Left cardiac atrium (tissue), 4 donors: ENCODE measurements around the gene KRT23. TPM values are rescaled to one million over a fixed set of nuclear protein-coding genes. Genes with fewer than 3 reads are reported as not detected.
A peak's percentile ranks its signal among the peaks of the same experiment; 100 is the strongest.
"Not testable (repeated sequence)": the region's sequence is repeated elsewhere in the genome, so short reads cannot be mapped to it uniquely, and the experiment has no call there.

Experiments used
- ATAC-seq, 2 donors: fragments of 200-7000 bp; cut with Tn5 transposase; one replicate each; pipeline ENCODE4 v1.9.1; 2020; ENCODE audit warnings: mild to moderate bottlenecking in 2 of 2, moderate library complexity in 2 of 2
- DNase-seq: peaks from one replicate; pipeline ENCODE4 v3.0.0-alpha.2; 2020
- intact Hi-C, 2 donors: fragments of 100-400 bp; cut with DNase I; formaldehyde crosslinking; loops; one replicate each; pipeline versions ENCODE4 v1.14.1 to v1.15.1; 2022 to 2023
- total RNA-seq, 2 donors: library from RNA; stranded (reverse); fragmentation: NEBNext Ultra II Directional; extraction: Animal tissue kit (Norgen Biotek cat#: 25700); gene quantifications; one replicate each; pipeline ENCODE4 v1.2.1, GENCODE V29; 2021
- donor health status: DM: no; HTN: yes; CAD: no.
- donor health status: DM: no; HTN: yes; CAD: no; lungs with severe emphysema.
- donor health status: DM: yes; HTN: yes; CAD: no.
- donor health status: Dilated cardiomyopathy.

KRT23 gene
- total RNA-seq, 2 donors from 2014 or later: 0.29 TPM; not detected in 1

- no peak for DNase-seq
- intact Hi-C loops: no loop called here
- ATAC-seq: no peak
These were observed 15.2 kb upstream of the KRT23 start for GRCh38 chr17:40952661-40953060.

- no peak for DNase-seq
- no peak for ATAC-seq
- intact Hi-C loops: no loop called here
These were observed 14.7 kb upstream of the KRT23 start for GRCh38 chr17:40952154-40952553.

- DNase-seq (no peak), ATAC-seq (no peak)
- intact Hi-C loops: no loop called here
These were observed 13.7 kb upstream of the KRT23 start for GRCh38 chr17:40951011-40951622.

GRCh38 chr17:40950176-40950575, 12.7 kb upstream of the KRT23 start:
- DNase-seq (no peak), ATAC-seq (no peak)
- intact Hi-C loops: no loop called here

GRCh38 chr17:40949418-40949817, 12.0 kb upstream of the KRT23 start:
- no peak for DNase-seq
- peak in 1 of 2 donors; percentile 29 for ATAC-seq
- intact Hi-C loops: no loop called here

GRCh38 chr17:40947929-40948328, 10.5 kb upstream of the KRT23 start:
- intact Hi-C loops: no loop called here
- DNase-seq: no peak
- ATAC-seq: no peak

GRCh38 chr17:40945414-40945813, 8.0 kb upstream of the KRT23 start:
- ATAC-seq (no peak), DNase-seq (no peak)
- intact Hi-C loops: no loop called here

- intact Hi-C loops: no loop called here
- no peak for ATAC-seq
These were observed 7.1 kb upstream of the KRT23 start for GRCh38 chr17:40944531-40944930.

GRCh38 chr17:40942553-40942952, 5.1 kb upstream of the KRT23 start:
- ATAC-seq (no peak), DNase-seq (no peak)
- intact Hi-C loops: no loop called here

More at GRCh38 chr17:40944531-40944930, 7.1 kb upstream of the KRT23 start:
- DNase-seq: no peak

GRCh38 chr17:40940266-40940665, 2.8 kb upstream of the KRT23 start:
- DNase-seq (no peak), ATAC-seq (no peak)
- intact Hi-C loops: no loop called here

GRCh38 chr17:40938981-40939380, 1.5 kb upstream of the KRT23 start:
- ATAC-seq (no peak), DNase-seq (no peak)
- intact Hi-C loops: no loop called here

- ATAC-seq (no peak), DNase-seq (no peak)
- intact Hi-C loops: no loop called here
These were observed 470 bp downstream of the KRT23 start for GRCh38 chr17:40936976-40937375.

- intact Hi-C loops: no loop called here
- ATAC-seq: no peak
- DNase-seq: no peak
These were observed 942 bp downstream of the KRT23 start for GRCh38 chr17:40936437-40936971.

GRCh38 chr17:40935624-40936023, 1.8 kb downstream of the KRT23 start:
- intact Hi-C loops: no loop called here
- ATAC-seq (no peak), DNase-seq (no peak)

- intact Hi-C loops: no loop called here
- ATAC-seq (no peak), DNase-seq (no peak)
These were observed 4.8 kb downstream of the KRT23 start for GRCh38 chr17:40932608-40933007.

- no peak for DNase-seq
- ATAC-seq: no peak
- intact Hi-C loops: no loop called here
These were observed 6.1 kb downstream of the KRT23 start for GRCh38 chr17:40931311-40931710.

GRCh38 chr17:40926341-40926740, 11.1 kb downstream of the KRT23 start:
- ATAC-seq: no peak
- intact Hi-C loops: no loop called here
- DNase-seq: no peak

GRCh38 chr17:40922239-40922638, 15.2 kb downstream of the KRT23 start:
- ATAC-seq (peak in 1 of 2 donors; percentile 94), DNase-seq (peak; percentile 52)
- intact Hi-C loops: no loop called here

- DNase-seq (no peak), ATAC-seq (no peak)
- intact Hi-C loops: no loop called here
These were observed 16.4 kb downstream of the KRT23 start for GRCh38 chr17:40921026-40921425.

- intact Hi-C loops: loop anchor here in 1 of 2 donors (10.0 kb wide), 2 partner anchors 408 to 628 kb away; no protein-coding TSS in a partner anchor
- not testable (repeated sequence) for ATAC-seq, DNase-seq
These were observed 20.3 kb downstream of the KRT23 start for GRCh38 chr17:40917116-40917515.

- ATAC-seq (no peak), DNase-seq (no peak)
- intact Hi-C loops: loop anchor here in 1 of 2 donors (10.0 kb wide), 2 partner anchors 408 to 628 kb away; no protein-coding TSS in a partner anchor
These were observed 21.1 kb downstream of the KRT23 start for GRCh38 chr17:40916366-40916765.
